HG03571 (cell line): Measurements from ENCODE around the gene TANGO2.

Experiments
- ATAC-seq: cut with Tn5 transposase; IDR thresholded peaks from one replicate; pipeline ENCODE4 v1.9.1; 2021; ENCODE audit not compliant: unreplicated experiment

Gene TANGO2

GRCh38 chr22:20096574-20097420, 75.9 kb downstream of the TANGO2 start:
- ATAC-seq: no peak

DNA sequence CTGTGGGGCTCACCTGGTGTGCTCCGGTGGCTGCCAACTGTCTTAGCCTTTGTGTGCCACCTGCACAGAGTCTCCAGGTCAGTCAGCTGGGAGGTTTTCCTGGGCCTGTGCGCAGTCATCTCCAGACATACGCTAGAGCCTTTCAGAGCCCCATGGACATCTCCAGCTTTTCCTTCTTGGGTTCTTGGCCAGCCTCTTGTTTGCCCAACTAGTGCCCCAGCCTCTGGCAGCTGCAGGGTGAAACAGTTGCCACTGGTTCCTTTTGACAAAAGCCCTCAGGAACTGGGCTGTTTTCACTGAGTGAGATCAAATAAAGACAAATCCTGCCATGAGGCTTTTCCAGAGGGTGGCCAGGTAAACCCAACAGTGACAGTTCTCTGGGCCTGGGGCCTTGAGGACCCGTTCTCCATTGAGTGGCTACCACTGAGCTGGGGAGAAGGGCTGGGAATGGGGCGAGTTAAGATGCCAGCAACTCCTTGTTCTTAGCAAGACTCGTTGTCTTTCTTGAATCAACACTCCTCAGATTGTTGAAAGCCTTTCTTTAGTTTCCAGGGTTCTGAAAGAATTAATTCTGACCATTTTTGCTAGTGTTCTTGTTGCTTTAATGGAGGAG, 78.3 kb downstream of the TANGO2 start:
- ATAC-seq: no peak

- no peak for ATAC-seq
These were observed 80.7 kb downstream of the TANGO2 start for GRCh38 chr22:20101638-20102037.

- no peak for ATAC-seq
These were observed 81.4 kb downstream of the TANGO2 start for GRCh38 chr22:20102203-20102780.

- no peak for ATAC-seq
These were observed 84.7 kb downstream of the TANGO2 start for GRCh38 chr22:20105456-20106204.

GRCh38 chr22:20106205-20106848, 85.4 kb downstream of the TANGO2 start:
- no peak for ATAC-seq

DNA sequence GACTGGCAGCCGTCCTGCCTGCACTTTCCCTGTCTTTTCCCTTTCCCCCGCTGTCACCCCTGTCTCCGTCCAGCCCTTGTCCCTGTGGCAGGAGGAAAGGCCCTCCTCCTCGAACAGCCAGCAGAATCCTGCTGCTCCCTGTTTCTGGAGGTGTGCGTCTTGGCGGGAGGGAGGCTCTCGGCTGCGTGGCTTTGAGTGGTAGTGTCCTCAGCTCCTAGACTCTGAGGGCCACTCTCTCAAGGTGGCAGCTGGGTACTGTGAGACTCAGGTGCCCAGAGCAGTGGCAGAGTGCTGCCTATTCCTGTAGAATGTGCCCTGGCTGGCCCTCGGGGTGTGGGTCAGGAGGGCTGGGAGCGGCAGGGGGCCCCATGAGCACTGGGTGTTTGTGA, 85.9 kb downstream of the TANGO2 start:
- ATAC-seq: no peak

DNA sequence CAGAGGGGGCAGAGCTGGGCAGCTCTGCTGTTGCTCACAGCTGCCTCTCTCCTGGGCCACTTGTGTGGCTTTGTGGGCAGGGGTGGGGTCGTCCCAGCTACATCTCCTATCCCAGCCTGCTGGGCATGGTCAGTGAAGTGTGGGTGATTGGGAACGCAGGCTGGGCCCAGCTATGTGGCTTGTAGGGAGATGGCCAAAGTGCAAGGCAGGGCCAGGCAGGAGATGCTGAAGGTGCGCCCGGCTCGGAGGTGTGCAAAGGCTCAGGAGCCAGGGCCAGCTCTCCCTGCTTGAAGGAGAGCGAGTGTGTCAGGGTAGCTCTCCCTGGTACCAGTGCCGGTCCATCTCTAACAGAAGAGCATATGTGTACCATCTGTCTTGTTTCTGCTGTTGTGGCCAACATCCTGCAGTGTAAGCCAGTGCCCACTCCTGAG, 86.6 kb downstream of the TANGO2 start:
- no peak for ATAC-seq

GRCh38 chr22:20107951-20108756, 87.2 kb downstream of the TANGO2 start:
- no peak for ATAC-seq

DNA sequence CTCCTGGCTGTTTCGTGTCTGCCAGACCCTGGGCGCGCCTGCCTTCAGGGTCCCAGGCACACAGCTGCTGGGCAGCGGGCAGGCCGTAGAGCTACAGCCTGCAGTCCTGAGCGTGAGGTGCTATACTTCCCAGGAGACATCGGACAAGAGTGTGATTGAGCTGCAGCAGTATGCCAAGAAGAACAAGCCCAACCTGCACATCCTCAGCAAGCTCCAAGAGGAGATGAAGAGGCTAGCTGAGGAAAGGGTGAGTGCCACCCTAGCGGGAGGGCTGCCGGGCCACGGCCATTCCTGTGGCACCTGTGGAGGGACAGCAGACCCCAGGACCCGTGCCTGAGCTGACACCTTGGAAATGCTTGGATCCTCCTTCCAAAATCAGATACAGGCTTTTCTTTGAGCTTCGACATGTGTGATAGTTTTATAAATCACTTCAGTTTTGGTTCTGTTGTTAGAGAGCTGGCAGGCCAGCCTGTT, 87.9 kb downstream of the TANGO2 start:
- no peak for ATAC-seq

- no peak for ATAC-seq
These were observed 88.8 kb downstream of the TANGO2 start for GRCh38 chr22:20109411-20110358.

- no peak for ATAC-seq
These were observed 89.6 kb downstream of the TANGO2 start for GRCh38 chr22:20110359-20110985.

- ATAC-seq: no peak
These were observed 90.3 kb downstream of the TANGO2 start for GRCh38 chr22:20111045-20111688.

DNA sequence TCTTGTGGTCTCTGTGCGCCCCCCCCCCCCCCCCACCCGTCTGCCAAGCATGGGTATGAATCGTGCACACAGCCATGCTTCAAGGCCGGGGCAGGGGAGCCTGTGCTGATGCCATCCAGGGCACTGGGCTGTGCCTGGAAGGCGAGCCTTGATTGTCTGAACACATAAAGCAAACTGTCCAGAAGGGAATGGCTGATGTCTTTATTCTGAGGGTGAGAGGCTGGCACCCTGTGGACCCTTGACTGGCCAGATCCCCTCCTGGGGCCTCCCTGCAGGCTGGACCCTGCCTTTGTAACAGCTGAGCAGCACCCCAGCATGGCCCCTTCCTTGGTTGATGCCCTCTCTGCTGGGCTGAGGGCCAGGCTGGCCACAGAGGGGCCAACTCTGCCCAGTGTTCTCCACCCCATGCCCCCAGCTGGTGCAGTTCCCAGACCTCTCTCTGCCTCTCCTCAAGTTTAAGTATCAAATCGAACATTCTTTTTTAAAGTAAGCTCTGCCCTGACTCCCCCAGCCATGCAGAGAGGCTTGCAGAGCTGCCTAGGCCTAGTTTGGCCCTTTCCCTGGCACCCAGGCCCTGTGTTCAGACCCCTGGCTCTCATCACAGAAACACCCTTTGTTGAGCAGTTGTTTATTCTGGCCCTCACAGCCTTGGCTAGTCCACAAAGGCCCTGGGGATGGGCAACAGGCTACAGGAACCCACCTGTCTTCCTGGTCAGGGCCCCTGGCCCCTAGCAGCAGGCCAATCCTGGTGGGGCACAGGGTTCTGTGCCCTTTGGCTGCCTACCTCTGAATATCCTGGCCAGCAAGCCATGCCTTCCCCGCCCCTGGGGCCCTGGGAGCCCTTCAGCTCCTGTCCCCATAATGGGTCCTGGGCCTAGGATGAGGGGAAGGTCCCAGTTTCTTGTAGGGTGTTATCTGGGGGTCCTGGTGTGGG, 91.0 kb downstream of the TANGO2 start:
- no peak for ATAC-seq

GRCh38 chr22:20112623-20113511, 92.0 kb downstream of the TANGO2 start:
- ATAC-seq: no peak
